ENCODE measurements around the gene LRRC14B. TPM values are rescaled to one million over a fixed set of nuclear protein-coding genes. Genes with fewer than 3 reads are reported as not detected.
"Not testable (repeated sequence)": the region's sequence is repeated elsewhere in the genome, so short reads cannot be mapped to it uniquely, and the experiment has no call there.

The LRRC14B gene
- polyA plus RNA-seq, 3 donors: not detected

GRCh38 chr5:234450-234849 lies 43.2 kb downstream of the LRRC14B start:
- Mint-ChIP-seq H3K4me3 (no peak overlapping the region), H3K36me3 (peaks cover 73 to 85% of the 10 kb centered on the region in 2 donors), H3K4me1 (no peaks in the 10 kb centered on the region), H3K27ac (no peak overlapping the region), H3K27me3 (ENCODE audit: low read depth in 3 of 3) (peaks cover 0 to 3% (median 0%) of the 10 kb centered on the region in 3 donors), H3K9me3 (no peaks in the 10 kb centered on the region)
- Histone ChIP-seq H3K9ac (ENCODE audit: insufficient read depth, low read length, poor library complexity, severe bottlenecking) (no peak overlapping the region), H3K4me1 (ENCODE audit: control insufficient read depth in 1 of 2, insufficient read depth in 2 of 2, low read length in 2 of 2) (no peaks in the 10 kb centered on the region), H3K27ac (ENCODE audit: low read depth in 1 of 2, low read length in 2 of 2) (no peak overlapping the region), H3K4me2 (replicated peaks; ENCODE audit: extremely low read depth, low read length, poor library complexity, severe bottlenecking) (no peak overlapping the region), H3K27me3 (ENCODE audit: control insufficient read depth in 2 of 2, insufficient read depth in 2 of 2, low read length in 2 of 2) (no peaks in the 10 kb centered on the region), H3K36me3 (replicated peaks in 1 of 2; ENCODE audit: control insufficient read depth in 1 of 2, insufficient read depth in 2 of 2, low read length in 2 of 2) (peaks cover 74 to 86% of the 10 kb centered on the region in 2 donors), H3K79me2 (ENCODE audit: insufficient read depth, low read length) (no peaks in the 10 kb centered on the region), H3K9me3 (replicated peaks in 1 of 2; ENCODE audit: control insufficient read depth in 1 of 2, insufficient read depth in 1 of 2, low read length in 2 of 2) (no peaks in the 10 kb centered on the region), H2AFZ (ENCODE audit: insufficient read depth, low read depth, low read length, poor library complexity, severe bottlenecking) (no peak overlapping the region), H3K4me3 (replicated peaks in 1 of 3; ENCODE audit: low read depth in 2 of 3, low read length in 3 of 3) (no peak overlapping the region), H4K20me1 (ENCODE audit: insufficient read depth, low read length) (no peaks in the 10 kb centered on the region)
- no peak for DNase-seq
- intact Hi-C loops (cut with micrococcal nuclease): no loop called here
- WGBS (ENCODE audit: insufficient coverage): 98% methylated on average over 5 of the region's 8 CpGs
- TF ChIP-seq CTCF (IDR thresholded peaks at IDR 0.05): no peak

GRCh38 chr5:235527-235926 lies 44.2 kb downstream of the LRRC14B start:
- H4K20me1 ChIP-seq (ENCODE audit: insufficient read depth, low read length); H3K27ac ChIP-seq (ENCODE audit: low read depth in 1 of 2, low read length in 2 of 2); H3K9ac ChIP-seq (ENCODE audit: insufficient read depth, low read length, poor library complexity, severe bottlenecking); H3K4me3 ChIP-seq (replicated peaks in 1 of 3; ENCODE audit: low read depth in 2 of 3, low read length in 3 of 3); H3K4me1 ChIP-seq (ENCODE audit: control insufficient read depth in 1 of 2, insufficient read depth in 2 of 2, low read length in 2 of 2); H2AFZ ChIP-seq (ENCODE audit: insufficient read depth, low read depth, low read length, poor library complexity, severe bottlenecking); H3K27me3 ChIP-seq (ENCODE audit: control insufficient read depth in 2 of 2, insufficient read depth in 2 of 2, low read length in 2 of 2); H3K4me3 Mint-ChIP-seq; H3K9me3 Mint-ChIP-seq; H3K27ac Mint-ChIP-seq; H3K4me1 Mint-ChIP-seq; H3K79me2 ChIP-seq (ENCODE audit: insufficient read depth, low read length); H3K27me3 Mint-ChIP-seq (ENCODE audit: low read depth in 3 of 3); H3K4me2 ChIP-seq (replicated peaks; ENCODE audit: extremely low read depth, low read length, poor library complexity, severe bottlenecking); intact Hi-C loops (cut with micrococcal nuclease); H3K9me3 ChIP-seq (replicated peaks in 1 of 2; ENCODE audit: control insufficient read depth in 1 of 2, insufficient read depth in 1 of 2, low read length in 2 of 2); DNase-seq: not testable (repeated sequence)
- H3K36me3 Mint-ChIP-seq: peaks cover 78 to 90% of the 10 kb centered on the region in 2 donors
- peaks cover 76 to 85% of the 10 kb centered on the region in 2 donors for H3K36me3 ChIP-seq (replicated peaks in 1 of 2; ENCODE audit: control insufficient read depth in 1 of 2, insufficient read depth in 2 of 2, low read length in 2 of 2)
- 95% methylated on average over 3 of the region's 9 CpGs for WGBS (ENCODE audit: insufficient coverage)

- H3K27ac ChIP-seq (ENCODE audit: low read depth in 1 of 2, low read length in 2 of 2); H4K20me1 ChIP-seq (ENCODE audit: insufficient read depth, low read length); H3K9ac ChIP-seq (ENCODE audit: insufficient read depth, low read length, poor library complexity, severe bottlenecking); H3K79me2 ChIP-seq (ENCODE audit: insufficient read depth, low read length); H3K4me3 Mint-ChIP-seq; H3K4me3 ChIP-seq (replicated peaks in 1 of 3; ENCODE audit: low read depth in 2 of 3, low read length in 3 of 3); H3K9me3 Mint-ChIP-seq; DNase-seq; H3K4me2 ChIP-seq (replicated peaks; ENCODE audit: extremely low read depth, low read length, poor library complexity, severe bottlenecking); H3K27ac Mint-ChIP-seq; H3K4me1 ChIP-seq (ENCODE audit: control insufficient read depth in 1 of 2, insufficient read depth in 2 of 2, low read length in 2 of 2); H3K27me3 ChIP-seq (ENCODE audit: control insufficient read depth in 2 of 2, insufficient read depth in 2 of 2, low read length in 2 of 2); H3K4me1 Mint-ChIP-seq; intact Hi-C loops (cut with micrococcal nuclease); H3K27me3 Mint-ChIP-seq (ENCODE audit: low read depth in 3 of 3); H2AFZ ChIP-seq (ENCODE audit: insufficient read depth, low read depth, low read length, poor library complexity, severe bottlenecking): not testable (repeated sequence)
- H3K9me3 ChIP-seq (replicated peaks in 1 of 2; ENCODE audit: control insufficient read depth in 1 of 2, insufficient read depth in 1 of 2, low read length in 2 of 2): peaks cover 4 to 18% of the 10 kb centered on the region in 2 donors
- 98% methylated on average over 4 of the region's 8 CpGs for WGBS (ENCODE audit: insufficient coverage)
- H3K36me3 ChIP-seq (replicated peaks in 1 of 2; ENCODE audit: control insufficient read depth in 1 of 2, insufficient read depth in 2 of 2, low read length in 2 of 2): peaks cover 76 to 85% of the 10 kb centered on the region in 2 donors
- peaks cover 85 to 90% of the 10 kb centered on the region in 2 donors for H3K36me3 Mint-ChIP-seq
These were observed 46.6 kb downstream of the LRRC14B start for GRCh38 chr5:237931-238330.

- not testable (repeated sequence) for H3K4me3 ChIP-seq (replicated peaks in 1 of 3; ENCODE audit: low read depth in 2 of 3, low read length in 3 of 3); H3K27me3 ChIP-seq (ENCODE audit: control insufficient read depth in 2 of 2, insufficient read depth in 2 of 2, low read length in 2 of 2); H3K4me1 ChIP-seq (ENCODE audit: control insufficient read depth in 1 of 2, insufficient read depth in 2 of 2, low read length in 2 of 2); H3K4me2 ChIP-seq (replicated peaks; ENCODE audit: extremely low read depth, low read length, poor library complexity, severe bottlenecking); H3K9me3 Mint-ChIP-seq; H3K27me3 Mint-ChIP-seq (ENCODE audit: low read depth in 3 of 3); H3K27ac ChIP-seq (ENCODE audit: low read depth in 1 of 2, low read length in 2 of 2); H3K9ac ChIP-seq (ENCODE audit: insufficient read depth, low read length, poor library complexity, severe bottlenecking); H3K79me2 ChIP-seq (ENCODE audit: insufficient read depth, low read length); H2AFZ ChIP-seq (ENCODE audit: insufficient read depth, low read depth, low read length, poor library complexity, severe bottlenecking); H3K4me1 Mint-ChIP-seq; H3K27ac Mint-ChIP-seq; H3K4me3 Mint-ChIP-seq; H4K20me1 ChIP-seq (ENCODE audit: insufficient read depth, low read length); DNase-seq
- peaks cover 79 to 83% of the 10 kb centered on the region in 2 donors for H3K36me3 Mint-ChIP-seq
- whole genome bisulfite sequencing (ENCODE audit: insufficient coverage): no CpG with 5 or more reads among the region's 7 CpGs
- intact Hi-C loops (cut with micrococcal nuclease): loop anchor here in 1 of 2 donors (10.0 kb wide), 1 partner anchor 1344 kb away; no protein-coding TSS in a partner anchor
- peaks cover 4 to 18% of the 10 kb centered on the region in 2 donors for H3K9me3 ChIP-seq (replicated peaks in 1 of 2; ENCODE audit: control insufficient read depth in 1 of 2, insufficient read depth in 1 of 2, low read length in 2 of 2)
- peaks cover 56 to 84% of the 10 kb centered on the region in 2 donors for H3K36me3 ChIP-seq (replicated peaks in 1 of 2; ENCODE audit: control insufficient read depth in 1 of 2, insufficient read depth in 2 of 2, low read length in 2 of 2)
These were observed 49.3 kb downstream of the LRRC14B start for GRCh38 chr5:240550-240949.

All from CD14-positive monocyte (primary cell).